ENCODE results near the gene TOM1L2.

The TOM1L2 gene

DNA sequence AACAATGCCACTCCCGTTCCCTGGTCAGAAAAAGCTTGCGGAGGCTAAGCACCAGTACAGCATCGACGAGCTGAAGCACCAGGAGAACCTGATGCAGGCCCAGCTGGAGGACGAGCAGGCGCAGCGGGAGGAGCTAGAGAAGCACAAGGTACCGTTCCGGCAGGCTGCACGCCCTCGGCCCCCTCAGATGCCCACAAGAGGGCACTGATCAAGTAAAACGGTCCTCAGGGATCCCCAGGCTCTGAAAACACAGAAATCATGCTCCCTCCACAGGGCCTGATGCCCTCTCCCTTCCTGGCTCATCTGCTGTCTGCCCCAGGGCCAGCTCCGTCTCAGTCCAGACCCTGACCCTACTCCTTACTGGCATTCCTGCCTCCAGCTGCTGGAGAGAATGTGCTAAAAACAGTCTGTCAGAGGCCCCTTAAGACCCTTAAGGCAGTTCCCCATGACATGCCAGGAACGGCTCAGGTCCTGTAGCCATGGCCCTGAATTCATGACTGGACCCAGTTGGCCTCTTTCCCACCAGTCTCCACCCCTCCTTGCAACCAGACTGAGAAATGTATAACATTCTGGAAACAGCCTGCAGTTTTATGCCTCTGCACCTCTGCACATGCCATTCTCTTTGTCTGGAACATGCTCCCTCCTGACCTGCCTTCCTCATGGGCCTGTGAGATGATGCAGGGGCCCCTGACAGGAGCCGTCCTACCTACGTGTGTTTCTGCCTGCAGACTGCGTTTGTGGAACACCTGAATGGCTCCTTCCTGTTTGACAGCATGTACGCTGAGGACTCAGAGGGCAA lies 22.3 kb upstream of the TOM1L2 start:
- DNase-seq, result no peak

DNA sequence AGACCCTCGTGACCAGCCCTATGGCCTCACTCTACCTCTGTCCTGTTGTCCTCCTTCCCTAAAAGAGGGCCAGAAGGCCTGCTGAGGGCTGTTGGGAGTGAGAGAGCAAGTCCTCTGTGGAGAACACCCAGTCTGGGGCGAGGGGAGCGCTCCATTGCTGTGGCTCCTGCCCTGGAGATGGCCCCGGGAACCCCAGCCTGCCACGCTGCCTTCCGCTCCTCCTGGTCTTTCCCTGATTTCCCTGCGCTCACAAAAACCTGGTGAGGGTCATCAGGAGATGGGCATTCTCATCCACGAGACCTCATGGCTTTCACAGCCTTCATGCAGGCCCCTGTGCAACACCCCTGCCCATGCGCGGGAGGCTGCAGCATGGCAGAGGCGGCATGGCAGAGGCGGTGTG lies 21.7 kb upstream of the TOM1L2 start:
- DNase-seq, result no peak

DNA sequence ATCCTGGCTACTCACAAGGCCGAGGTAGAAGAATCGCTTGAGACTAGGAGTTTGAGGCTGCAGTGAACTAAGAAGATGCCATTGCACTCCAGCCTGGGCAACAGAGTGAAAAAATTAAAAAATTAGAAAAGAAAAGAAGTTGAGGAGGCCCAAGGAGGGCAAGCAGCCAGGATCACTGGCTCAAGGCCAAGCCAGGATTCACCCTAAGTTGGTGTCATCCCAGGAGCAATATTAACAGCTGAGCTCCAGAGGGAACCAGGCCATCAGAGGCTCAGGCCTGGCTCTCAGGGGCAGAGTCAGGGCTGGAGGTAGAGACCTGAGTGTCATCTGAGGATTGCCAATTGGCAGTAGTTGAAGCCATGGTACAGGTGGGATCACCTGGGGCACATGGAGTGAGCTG lies 21.2 kb upstream of the TOM1L2 start:
- no peak for DNase-seq

DNA sequence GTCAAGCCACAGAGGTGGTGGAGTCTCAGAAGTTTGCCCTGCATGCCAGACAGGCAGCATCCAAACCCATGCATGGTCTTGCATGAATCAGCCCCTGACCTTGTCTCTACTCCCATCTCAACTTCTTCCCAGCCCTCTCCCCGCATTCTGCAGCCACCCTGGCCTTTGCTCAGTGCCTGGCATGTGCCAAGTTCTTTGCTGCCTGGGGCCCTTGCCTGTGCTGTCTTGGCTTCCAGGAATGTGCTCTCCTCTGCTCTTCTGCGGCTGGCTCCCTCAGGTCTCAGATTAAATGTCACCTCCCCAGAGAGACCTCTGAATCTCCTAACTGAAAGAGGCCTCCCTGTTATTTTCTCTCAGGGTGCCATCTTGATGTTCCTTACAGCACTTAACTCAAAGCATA lies 18.1 kb upstream of the TOM1L2 start:
- DNase-seq, result no peak

DNA sequence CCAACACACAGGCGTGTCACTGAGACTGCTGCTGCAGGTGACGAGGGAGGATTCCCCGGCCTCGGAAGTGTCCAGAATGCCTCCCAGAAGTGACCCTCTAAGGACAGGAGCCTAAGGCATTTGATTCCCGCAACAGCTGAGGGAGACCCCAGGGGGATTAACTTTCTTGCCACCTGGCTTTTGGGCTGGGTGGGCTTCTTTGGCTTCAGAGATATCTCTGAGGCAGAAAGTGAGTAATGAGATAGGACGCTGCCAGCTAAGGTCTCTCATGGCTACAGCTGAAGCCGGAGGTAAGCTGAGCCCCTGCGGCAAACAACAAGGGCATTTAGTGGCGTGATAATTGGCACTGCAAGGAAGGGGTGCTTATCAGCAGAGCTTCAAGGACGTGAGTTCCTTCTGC lies 17.4 kb upstream of the TOM1L2 start:
- no peak for DNase-seq

DNA sequence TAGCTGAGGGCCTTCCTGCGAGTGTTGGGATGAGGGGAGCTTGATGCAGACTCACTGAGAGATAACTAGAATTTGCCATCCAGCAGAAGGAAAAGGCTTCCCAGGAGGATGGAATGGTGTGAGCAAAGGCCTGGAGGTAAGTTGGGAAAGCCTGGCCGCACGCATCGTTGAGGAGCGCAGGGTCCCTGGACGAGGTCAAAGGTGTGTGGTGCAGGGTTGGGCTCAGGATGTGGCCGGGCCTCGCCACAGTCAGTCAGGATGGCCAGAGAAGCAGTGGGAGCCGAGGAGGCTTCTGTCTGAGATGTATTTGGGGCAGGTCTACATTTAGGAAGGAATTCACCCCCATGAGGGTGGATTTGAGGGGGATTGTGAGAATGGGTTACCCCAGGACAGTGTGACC lies 16.9 kb upstream of the TOM1L2 start:
- DNase-seq, result no peak

DNA sequence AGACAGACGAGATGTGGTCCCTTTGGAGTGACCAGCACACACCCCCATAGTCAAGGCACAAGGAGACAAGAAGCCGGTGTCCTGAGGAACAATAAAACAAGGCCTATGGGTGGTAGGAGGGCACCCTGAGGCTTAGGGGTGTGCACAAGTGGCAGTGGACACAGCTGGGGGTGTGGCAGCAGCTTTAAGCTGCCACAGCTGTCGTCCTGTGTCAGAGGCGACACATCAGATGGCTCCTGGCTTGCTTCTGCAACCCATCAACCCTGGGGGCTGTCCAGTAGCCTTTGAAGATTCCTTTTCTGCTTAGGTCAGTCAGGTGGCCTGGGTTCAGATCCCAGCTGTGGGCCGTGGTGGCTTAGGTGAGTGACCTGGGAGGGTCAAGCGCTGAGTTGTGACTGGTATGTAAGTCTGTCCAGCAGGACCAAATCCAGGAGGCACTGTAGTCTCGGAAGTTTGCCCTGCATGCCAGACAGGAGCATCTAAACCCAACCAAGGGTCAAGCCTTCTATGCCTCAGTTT lies 16.3 kb upstream of the TOM1L2 start:
- no peak for DNase-seq

DNA sequence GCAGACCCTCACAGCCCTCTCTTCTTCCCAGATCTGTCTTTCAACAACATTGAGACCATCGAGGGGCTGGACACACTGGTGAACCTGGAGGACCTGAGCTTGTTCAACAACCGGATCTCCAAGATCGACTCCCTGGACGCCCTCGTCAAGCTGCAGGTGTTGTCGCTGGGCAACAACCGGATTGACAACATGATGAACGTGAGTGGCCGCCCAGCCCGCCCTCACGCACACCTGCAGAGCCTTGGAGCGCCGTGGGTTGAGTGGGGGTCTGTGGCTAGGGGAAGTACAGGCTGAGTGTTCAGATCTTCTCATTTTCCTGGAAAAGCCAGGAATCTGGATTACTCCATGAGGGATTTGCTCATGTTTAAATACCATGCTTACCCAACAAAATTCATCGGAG lies 15.7 kb upstream of the TOM1L2 start:
- no peak for DNase-seq

DNA sequence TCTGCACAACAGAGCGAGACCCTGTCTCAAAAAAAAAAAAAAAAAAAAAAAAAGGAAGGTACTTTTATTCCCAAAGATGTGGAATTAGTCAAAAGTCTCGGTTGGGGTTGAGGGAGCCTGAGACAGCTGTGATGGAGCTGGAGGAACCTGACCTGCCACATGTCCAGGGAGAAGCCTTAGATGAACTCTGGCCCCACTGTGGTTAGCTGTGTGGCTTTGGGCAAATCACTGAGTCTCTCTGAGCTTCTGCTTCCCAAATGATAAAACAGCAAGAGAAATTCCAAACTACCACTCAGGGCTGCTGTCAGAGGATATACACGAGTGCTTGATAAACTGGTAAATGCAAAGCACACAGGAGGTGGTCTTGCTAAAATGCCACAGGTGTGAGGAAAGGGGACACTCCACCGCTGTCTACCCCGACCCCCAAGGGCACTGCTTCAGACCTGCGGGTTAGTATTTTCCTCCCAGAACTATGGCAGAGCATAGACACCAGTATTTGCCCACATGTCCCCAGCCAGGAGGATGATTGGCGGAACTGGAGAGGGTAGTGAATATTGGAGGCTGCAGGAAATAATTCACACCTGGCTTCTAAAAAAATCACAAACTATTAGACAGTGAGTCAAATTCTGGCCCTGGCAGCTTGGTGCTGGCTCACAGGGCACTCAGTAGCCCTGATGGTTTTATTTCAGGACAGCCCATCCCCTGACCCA lies 15.1 kb upstream of the TOM1L2 start:
- no peak for DNase-seq

DNA sequence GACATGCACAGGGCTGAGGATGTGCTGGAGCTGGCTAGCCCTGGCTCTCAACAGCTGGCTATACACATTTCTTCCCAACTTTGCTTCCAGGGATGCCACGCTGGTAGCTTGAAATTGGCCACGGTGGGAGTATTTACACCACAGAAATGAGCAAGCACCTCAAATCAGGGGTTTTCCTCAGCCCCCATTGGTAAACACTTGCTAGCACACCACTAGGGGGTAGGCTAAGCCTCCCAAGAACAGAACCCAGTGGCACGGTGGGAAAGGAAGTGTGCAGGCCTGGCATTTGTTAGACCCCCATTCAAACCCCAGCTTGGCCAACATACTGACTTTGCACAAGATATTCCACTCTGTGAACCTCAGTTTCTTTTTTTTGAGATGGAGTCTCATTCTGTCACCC lies 13.4 kb upstream of the TOM1L2 start:
- DNase-seq, result no peak

DNA sequence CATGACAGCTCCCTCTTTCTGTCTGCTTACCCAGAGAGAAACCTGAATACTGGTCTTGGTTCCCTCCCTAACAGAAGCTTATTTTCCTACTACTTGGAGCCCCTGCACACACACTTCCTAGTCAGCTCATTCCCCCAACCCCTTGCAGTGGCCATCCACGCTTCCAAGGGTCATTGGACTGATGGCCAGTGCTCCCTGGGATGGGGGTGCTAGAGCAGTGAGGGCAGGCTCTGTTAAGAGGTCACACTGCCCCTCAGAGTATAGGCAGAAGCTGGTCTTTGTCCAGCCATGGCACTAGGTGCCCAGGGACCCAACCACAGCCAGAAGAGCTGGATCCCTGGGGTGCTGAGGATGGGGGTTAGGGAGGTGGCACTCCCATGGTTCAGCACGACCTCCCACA lies 13.0 kb upstream of the TOM1L2 start:
- no peak for DNase-seq

DNA sequence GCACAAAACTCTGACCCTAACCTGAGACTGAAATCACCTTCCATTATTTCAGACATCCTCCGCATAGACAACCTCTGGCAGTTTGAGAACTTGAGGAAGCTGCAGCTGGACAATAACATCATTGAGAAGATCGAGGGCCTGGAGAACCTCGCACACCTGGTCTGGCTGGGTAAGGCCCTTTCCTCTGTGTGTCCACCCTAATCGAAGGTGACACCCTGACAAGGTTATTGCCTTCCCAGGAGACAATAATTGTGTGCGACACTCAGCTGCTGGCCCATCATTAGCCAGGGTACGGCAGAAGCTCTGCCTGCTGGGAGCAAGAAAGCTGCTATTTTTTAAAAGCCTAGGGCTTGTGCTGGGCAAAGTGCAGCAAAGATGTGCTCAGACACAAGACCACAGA lies 11.6 kb upstream of the TOM1L2 start:
- no peak for DNase-seq

DNA sequence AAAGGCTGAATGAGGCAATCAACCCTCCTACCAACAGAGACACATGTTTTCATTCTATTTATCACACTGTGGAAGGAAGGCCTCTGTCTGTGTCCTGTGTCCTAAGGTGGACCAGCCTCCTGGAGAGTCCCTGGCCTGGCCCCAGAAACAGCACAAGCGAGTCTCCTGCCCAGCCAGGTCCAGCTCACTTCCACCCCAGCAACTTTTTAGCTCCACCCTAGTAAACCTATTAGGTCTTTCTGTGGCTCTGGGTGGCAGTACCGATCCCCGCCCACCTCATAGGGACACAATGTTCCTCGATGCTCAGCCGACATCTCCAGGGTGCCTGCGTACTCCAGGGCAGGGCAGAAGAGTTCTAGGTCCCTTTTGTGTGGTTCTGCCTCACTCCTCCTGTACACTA lies 11.2 kb upstream of the TOM1L2 start:
- no peak for DNase-seq

DNA sequence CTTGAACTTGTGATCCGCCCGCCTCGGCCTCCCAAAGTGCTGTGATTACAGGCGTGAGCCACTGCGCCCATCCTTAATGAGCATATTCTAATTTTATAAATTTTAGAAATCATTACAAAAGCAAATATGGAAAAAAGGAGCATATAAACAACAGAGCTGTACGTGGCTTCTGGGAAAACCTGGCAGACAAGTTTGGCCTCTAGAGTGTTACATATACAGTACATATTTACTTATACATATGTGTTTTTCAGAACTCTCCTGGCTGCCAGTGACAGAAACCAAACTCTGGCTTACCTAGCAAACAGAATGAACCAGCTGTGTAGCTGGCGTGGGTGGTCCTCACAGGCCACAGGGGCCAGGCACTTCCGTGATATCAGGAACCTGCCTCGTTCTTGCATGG lies 10.6 kb upstream of the TOM1L2 start:
- DNase-seq, result no peak

DNA sequence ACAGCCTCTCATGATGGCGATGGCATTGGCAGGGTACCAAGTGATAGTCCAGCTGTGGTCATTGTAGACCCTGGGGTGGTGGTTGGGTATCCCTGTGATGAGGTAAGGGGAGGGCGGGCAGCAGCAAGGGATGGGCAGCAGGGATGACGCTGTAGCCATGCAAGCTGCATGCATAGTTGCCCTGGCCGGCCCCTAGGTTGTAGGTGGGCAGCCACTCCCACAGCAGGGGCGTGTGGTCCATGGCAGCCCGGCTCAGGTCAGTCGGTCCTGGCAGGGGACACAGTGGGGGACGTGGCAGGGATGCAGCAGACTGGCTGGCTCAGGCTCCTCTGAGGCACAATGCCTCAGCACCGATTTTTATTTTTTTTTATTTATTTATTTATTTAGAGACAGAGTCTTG lies 9.1 kb upstream of the TOM1L2 start:
- DNase-seq, result no peak

DNA sequence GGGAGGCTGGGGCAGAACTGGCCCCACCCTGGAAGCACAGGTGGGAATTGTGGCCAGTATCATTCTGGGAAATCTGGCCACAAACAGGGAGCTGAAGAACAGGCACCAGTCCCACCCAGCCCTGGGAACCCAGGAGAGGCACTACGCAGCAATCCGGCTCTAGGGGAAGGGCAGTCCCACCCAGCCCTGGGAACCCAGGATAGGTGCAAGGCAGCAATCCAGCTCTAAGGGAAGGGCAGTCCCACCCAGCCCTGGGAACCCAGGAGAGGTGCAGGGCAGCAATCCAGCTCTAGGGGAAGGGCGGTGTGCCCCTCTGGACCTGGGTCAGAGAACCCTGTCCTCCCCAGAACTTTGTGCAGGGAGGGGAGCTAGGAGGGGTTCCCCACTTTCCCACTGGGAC lies 7.6 kb upstream of the TOM1L2 start:
- no peak for DNase-seq

DNA sequence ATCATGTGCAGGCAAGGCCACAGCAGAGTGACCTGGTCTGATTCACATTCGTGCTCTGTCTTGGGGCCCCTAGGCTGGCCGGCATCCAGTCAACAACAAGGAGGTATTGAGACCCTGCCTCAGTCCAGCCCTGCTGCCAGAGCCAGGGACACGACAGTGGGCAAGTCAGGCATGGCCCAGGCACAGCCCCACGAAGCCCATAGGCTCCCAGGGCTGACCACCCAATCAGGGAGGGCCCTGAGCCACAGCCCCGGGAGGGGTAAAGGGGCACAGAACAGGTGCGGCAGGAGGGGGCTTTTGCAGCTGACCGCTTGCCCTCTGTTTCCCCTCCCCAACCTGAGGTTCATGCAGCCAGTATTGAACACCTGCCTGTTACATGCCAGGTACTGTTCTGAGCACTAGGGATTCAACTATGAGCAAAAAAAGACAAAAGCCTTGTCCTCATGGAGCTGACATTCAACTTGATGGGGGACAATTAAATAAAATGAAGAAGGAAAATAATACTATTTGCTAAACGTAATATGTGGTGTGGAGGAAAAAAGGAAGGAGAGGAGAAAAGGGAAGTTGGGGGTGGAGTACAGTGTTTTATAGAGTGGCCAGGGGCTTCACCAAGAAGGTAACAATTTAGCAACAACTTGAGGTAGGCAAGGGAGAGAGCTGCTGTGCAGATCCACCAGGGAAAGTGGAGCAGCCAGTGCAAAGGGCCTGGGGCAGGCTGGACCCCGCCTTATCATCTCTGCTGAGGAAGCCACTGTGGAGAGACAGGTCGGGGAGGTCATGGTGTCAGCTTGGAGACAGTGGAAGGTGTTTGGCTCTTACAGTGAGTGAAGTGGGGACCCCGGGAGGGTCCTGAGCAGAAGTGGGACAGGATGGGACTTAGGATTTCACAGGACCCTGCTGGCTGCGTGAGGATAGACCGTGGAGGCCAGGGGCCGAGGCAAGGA lies 6.6 kb upstream of the TOM1L2 start:
- no peak for DNase-seq

DNA sequence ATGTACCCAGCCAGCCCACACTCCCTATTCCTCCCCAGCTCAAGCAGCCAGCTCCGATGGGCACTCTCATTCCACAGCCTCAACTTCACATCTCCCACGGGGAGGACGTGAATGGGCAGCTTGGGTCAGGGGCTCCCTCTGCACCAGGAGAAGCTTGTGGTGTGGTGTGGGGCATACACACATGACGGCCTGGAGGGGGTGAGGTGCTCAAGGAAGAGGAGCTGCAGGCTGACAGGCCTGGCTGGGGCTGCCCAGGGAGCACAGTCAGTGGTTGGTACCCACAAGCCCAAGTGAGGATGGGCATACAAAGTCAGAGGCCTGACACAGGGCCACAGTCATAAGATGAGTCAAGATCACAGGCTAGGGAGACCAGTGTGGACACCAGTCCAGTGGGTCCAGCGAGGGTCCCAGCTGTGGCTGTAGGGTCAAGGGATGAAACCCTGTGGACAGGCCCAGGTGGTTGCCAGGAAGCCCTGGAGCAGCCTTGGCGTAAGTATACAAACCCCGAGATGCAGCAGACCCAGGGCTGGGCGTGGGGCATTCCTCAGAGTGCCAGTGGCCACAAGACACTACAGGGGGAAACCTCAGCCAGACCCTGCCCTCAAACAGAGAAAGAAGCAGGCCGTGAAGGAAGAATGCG lies 4.9 kb upstream of the TOM1L2 start:
- no peak for DNase-seq

DNA sequence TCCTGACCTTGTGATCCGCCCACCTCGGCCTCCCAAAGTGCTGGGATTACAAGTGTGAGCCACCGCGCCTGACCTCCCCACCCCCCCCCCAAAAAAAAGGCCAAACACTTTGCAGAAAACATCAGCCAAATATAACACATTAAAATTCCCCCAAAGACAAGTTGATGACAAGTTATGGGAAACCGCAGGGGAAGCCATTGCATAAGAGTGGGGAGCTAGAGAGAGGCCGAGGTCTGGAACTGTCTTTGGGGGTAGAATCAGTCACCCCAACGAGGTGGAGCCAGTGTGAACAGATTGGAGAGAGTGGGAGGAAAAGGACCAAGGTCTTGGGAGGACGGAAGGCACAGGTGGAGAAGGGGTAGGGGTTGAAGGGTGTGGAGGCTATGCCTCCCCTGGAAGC lies 3.2 kb upstream of the TOM1L2 start:
- DNase-seq, result no peak

DNA sequence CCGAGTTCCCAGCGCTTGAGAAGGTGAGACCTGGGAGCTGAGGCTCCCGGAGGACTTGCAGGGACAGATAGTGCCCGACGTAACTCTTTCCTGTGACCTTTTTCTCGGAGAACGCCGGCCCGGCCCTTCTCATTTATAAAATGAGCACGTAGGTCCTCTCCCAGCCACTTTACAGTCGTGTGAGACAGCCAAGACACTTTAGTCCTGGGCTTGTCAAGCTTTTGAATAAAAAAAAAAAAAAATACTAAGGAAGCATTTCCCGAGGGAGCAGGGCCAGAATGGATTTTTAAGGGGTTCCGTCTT lies 703 bp upstream of the TOM1L2 start:
- DNase-seq, result no peak

DNA sequence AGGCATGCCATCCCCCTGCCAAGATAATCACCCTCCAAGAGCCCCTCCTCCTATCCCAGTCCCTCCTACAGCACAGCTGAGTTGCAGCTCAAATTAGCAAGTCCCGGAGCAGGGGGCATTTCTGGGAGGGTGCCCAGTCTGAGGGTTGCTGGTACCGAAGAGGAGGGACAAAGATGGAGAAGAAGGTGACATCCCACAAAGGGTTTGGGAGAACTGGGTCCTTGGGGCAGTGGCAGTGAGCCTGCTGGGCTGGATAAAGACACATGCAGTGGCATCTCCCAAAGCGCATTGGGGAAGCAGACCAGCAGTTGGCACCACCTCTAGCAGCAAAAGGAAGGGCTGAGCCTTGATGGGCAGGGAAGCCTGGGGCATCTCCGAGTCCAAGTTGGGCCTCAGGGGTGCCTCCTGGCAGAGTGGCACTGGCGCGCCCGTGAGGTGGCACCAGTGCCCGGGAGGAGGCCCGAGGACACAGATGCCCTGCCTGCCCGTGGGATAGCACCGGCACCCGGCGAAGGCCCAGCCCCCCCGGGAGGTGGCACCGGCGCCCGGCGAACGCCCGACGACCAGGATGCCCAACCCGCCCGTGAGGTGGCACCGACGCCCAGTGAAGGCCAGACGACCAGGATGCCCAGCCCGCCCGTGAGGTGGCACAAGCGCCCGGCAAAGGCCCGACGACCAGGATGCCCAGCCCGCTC lies 622 bp downstream of the TOM1L2 start:
- peak; percentile 27 for DNase-seq

DNA sequence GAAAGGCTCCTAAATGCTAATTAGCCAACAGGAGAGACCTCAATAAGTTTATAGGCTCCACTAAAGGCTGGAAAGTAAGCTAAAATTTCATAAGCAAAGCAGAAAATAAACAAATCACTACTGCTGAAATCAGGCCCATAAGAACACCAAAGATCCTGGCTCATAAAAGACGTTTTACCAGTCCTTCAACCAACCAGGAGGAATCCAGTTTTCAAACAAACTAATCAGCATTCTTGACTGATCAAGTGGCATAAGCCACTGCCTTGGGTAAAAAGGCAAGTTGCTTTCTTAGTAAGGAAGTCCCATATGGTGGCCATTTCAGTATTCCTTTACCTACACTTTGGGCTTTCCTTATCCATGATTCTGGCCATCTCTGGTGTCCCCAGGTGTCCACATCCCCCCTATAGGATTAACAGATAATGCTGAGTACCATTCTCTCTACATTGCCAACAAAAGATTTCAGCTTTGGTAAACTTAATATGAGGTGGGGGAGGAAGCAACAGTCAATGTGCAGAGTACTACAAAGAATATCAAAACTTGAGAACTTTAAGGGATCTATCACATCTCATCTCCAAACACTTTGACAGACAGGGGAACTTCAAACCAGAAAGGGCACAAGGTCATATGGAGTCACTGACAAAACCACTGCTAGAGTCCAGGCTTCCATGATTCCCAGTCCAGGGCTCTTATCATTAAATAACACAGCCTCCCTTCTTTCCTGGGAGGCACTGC lies 1.3 kb downstream of the TOM1L2 start:
- no peak for DNase-seq
